ENCODE results near the gene BNIPL.

DNA sequence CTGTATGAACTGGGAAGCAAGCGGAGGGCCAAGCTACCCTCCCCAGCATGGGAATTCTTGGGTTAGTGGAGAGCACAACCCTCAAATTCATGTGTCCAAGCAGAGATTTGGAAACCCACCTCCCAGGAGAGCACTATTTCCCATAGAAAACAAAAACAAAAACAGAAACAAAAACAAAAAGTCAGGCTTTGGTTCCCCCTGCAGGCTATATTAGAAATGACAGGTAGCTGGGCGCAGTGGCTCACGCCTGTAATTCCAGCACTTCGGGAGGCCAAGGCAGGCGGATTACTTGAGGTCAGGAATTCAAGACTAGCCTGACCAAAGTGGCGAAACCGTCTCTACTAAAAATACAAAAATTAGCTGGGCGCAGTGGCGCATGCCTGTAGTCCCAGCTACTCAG lies 40.5 kb upstream of the BNIPL start:
- no peak for TF ChIP-seq POLR2A (IDR thresholded peaks at IDR 0.05; ENCODE audit: low read depth, low read length)
- TF ChIP-seq POLR2AphosphoS5 (IDR thresholded peaks at IDR 0.05; ENCODE audit: low read depth, low read length) = no peak

All from GM12892 (cell line).